Endodermal cell (in vitro differentiated cells): ENCODE measurements around the gene INAFM2. TPM values are rescaled to one million over a fixed set of nuclear protein-coding genes. Genes with fewer than 3 reads are reported as not detected.

ENCODE experiments used
- DNase-seq: peaks from one replicate; pipeline ENCODE4 v3.0.0-alpha.2; 2017
- H3K27ac ChIP-seq: 2 replicates; pipeline ENCODE4 v1.5.1; 2013; ENCODE audit warnings: mild to moderate bottlenecking, low read depth, low read length, moderate library complexity
- H3K27me3 ChIP-seq: 2 replicates; pipeline ENCODE4 v1.6.1; 2013; ENCODE audit warnings: mild to moderate bottlenecking, low read length, moderate library complexity; ENCODE audit not compliant: insufficient read depth, control insufficient read depth, poor library complexity, severe bottlenecking
- H3K36me3 ChIP-seq: 2 replicates; pipeline ENCODE4 v1.7.0; 2013; ENCODE audit warnings: mild to moderate bottlenecking, low read length, moderate library complexity; ENCODE audit not compliant: control insufficient read depth, insufficient read depth
- H3K4me1 ChIP-seq: one replicate; pipeline ENCODE4 v1.7.0; 2013; ENCODE audit warnings: low read length; ENCODE audit not compliant: control insufficient read depth, insufficient read depth
- H3K4me3 ChIP-seq: 2 replicates; pipeline ENCODE4 v1.5.1; 2013; ENCODE audit warnings: mild to moderate bottlenecking, low read length, moderate library complexity
- H3K9ac ChIP-seq: 2 replicates; pipeline ENCODE4 v1.6.1; 2013; ENCODE audit warnings: mild to moderate bottlenecking, low read length, moderate library complexity; ENCODE audit not compliant: poor library complexity, severe bottlenecking; ENCODE audit errors: extremely low read depth
- H3K9me3 ChIP-seq: 2 replicates; pipeline ENCODE4 v1.6.1; 2013; ENCODE audit warnings: mild to moderate bottlenecking, low read length, moderate library complexity; ENCODE audit not compliant: control insufficient read depth
- H3K27ac Mint-ChIP-seq: 2 replicates; pipeline ENCODE4 v1.8.0; 2020; ENCODE audit warnings: mixed read lengths
- H3K27me3 Mint-ChIP-seq: 2 replicates; pipeline ENCODE4 v1.8.0; 2021; ENCODE audit warnings: mild to moderate bottlenecking, mixed read lengths; ENCODE audit not compliant: insufficient read depth
- H3K36me3 Mint-ChIP-seq: 2 replicates; pipeline ENCODE4 v1.8.0; 2020; ENCODE audit warnings: low read depth, mixed read lengths
- H3K4me1 Mint-ChIP-seq: 2 replicates; pipeline ENCODE4 v1.8.0; 2020; ENCODE audit warnings: mixed read lengths
- H3K4me3 Mint-ChIP-seq: 2 replicates; pipeline ENCODE4 v1.8.0; 2020; ENCODE audit warnings: mild to moderate bottlenecking, moderate library complexity, mixed read lengths
- H3K9me3 Mint-ChIP-seq: 2 replicates; pipeline ENCODE4 v1.8.0; 2020; ENCODE audit warnings: mild to moderate bottlenecking, mixed read lengths
- WGBS, 2 experiments: methylation state at CpG; one replicate each; pipeline versions ENCODE4 v1.1.5 to v1.1.7; 2013; ENCODE audit warnings: missing lambda C conversion rate in 2 of 2, mixed read lengths in 1 of 2; ENCODE audit not compliant: insufficient coverage in 1 of 2, insufficient read length in 1 of 2; 5-methylcytosine and 5-hydroxymethylcytosine counted together
- total RNA-seq, 2 donors: library from RNA; stranded (reverse); fragmentation: NEBNext Ultra II Directional in 1 of 2; extraction: Animal tissue kit (Norgen Biotek cat#: 25700) in 1 of 2; gene quantifications; 2 replicates in 1 of 2; 3 replicates in 1 of 2; pipeline ENCODE4 v1.2.1, GENCODE V29; 2021
- TF ChIP-seq, protein P1 (sequence below): fragments of 200-600 bp; sonication (generic); conservative IDR thresholded peaks from 2 replicates; pipeline ENCODE4 v1.5.0; 2021; ENCODE audit warnings: antibody characterized with exemption, mild to moderate bottlenecking

INAFM2 gene
- total RNA-seq, 2 donors from 2014 or later: 4.6 to 8.6 TPM

DNA sequence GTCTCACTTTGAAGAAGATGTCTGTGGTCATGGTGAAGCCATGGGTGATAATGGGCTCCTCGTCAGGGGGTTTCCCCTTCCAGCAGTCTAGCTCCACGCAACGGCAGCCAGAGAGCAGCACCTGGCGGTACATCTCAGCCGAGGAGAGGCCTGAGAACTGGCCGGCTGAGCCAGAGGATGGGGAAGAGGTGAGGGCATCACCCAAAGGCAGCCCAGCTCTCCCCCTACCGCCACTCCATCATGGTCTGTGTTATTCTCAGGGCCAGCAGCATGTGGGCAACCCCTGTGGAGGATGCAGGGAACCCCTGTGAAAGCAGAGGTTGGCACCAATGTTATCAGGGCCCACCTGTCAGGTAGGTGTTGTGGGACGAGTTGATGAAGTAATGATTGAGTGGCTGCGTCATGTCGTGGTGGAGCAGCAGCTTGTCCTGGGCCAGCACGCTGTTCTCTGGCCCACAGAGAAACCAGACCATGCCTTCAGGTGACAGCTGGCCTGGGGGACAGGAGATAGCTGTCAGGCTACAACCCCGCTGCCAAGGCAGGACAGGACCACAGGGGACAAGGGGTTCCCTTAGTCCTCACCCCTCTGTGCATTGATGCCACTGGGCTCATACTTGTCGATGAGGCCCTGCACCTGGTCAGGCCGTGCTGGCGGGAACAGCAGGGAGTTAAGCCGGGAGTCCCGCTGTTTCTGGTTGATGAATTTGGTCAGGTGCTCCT lies 25.1 kb upstream of the INAFM2 start:
- Histone ChIP-seq H3K4me3 (no peak overlapping the region), H3K27me3 (peaks cover 43% of the 10 kb centered on the region), H3K9me3 (peaks cover 4% of the 10 kb centered on the region), H3K9ac (no peak overlapping the region), H3K27ac (no peak overlapping the region), H3K36me3 (no peaks in the 10 kb centered on the region), H3K4me1 (no peaks in the 10 kb centered on the region)
- WGBS, 2 experiments: 92% methylated on average over 9 to 17 of the region's 17 CpGs
- H3K27ac Mint-ChIP-seq: no peak overlapping the region
- peaks cover 2% of the 10 kb centered on the region for H3K36me3 Mint-ChIP-seq
- peaks cover 20% of the 10 kb centered on the region for H3K4me1 Mint-ChIP-seq
- no peak overlapping the region for H3K4me3 Mint-ChIP-seq
- TF ChIP-seq, protein P1, sequence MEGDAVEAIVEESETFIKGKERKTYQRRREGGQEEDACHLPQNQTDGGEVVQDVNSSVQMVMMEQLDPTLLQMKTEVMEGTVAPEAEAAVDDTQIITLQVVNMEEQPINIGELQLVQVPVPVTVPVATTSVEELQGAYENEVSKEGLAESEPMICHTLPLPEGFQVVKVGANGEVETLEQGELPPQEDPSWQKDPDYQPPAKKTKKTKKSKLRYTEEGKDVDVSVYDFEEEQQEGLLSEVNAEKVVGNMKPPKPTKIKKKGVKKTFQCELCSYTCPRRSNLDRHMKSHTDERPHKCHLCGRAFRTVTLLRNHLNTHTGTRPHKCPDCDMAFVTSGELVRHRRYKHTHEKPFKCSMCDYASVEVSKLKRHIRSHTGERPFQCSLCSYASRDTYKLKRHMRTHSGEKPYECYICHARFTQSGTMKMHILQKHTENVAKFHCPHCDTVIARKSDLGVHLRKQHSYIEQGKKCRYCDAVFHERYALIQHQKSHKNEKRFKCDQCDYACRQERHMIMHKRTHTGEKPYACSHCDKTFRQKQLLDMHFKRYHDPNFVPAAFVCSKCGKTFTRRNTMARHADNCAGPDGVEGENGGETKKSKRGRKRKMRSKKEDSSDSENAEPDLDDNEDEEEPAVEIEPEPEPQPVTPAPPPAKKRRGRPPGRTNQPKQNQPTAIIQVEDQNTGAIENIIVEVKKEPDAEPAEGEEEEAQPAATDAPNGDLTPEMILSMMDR: no peak
- peaks cover 14% of the 10 kb centered on the region for H3K9me3 Mint-ChIP-seq
- H3K27me3 Mint-ChIP-seq: peaks cover 61% of the 10 kb centered on the region
- no peak for DNase-seq

GRCh38 chr15:40300367-40300766 lies 23.1 kb upstream of the INAFM2 start:
- H3K27me3 Mint-ChIP-seq: peaks cover 54% of the 10 kb centered on the region
- H3K9me3 Mint-ChIP-seq: peaks cover 14% of the 10 kb centered on the region
- DNase-seq: no peak
- peaks cover 36% of the 10 kb centered on the region for H3K27me3 ChIP-seq
- H3K4me3 ChIP-seq: no peak overlapping the region
- H3K4me1 ChIP-seq: no peaks in the 10 kb centered on the region
- no peak overlapping the region for H3K27ac ChIP-seq
- H3K27ac Mint-ChIP-seq: no peak overlapping the region
- peaks cover 2% of the 10 kb centered on the region for H3K36me3 Mint-ChIP-seq
- no peak overlapping the region for H3K4me3 Mint-ChIP-seq
- H3K9ac ChIP-seq: no peak overlapping the region
- H3K36me3 ChIP-seq: no peaks in the 10 kb centered on the region
- WGBS, 2 experiments: 95 to 100% methylated on average over 1 of the region's 2 CpGs
- TF ChIP-seq, protein P1: no peak
- H3K9me3 ChIP-seq: peaks cover 4% of the 10 kb centered on the region
- H3K4me1 Mint-ChIP-seq: peaks cover 20% of the 10 kb centered on the region

GRCh38 chr15:40300771-40301170 lies 22.7 kb upstream of the INAFM2 start:
- Mint-ChIP-seq H3K27ac (no peak overlapping the region), H3K27me3 (peaks cover 50% of the 10 kb centered on the region), H3K36me3 (peaks cover 2% of the 10 kb centered on the region), H3K9me3 (peaks cover 14% of the 10 kb centered on the region), H3K4me1 (peaks cover 20% of the 10 kb centered on the region), H3K4me3 (no peak overlapping the region)
- no peak overlapping the region for H3K4me3 ChIP-seq
- H3K4me1 ChIP-seq: no peaks in the 10 kb centered on the region
- H3K27ac ChIP-seq: no peak overlapping the region
- H3K27me3 ChIP-seq: peaks cover 31% of the 10 kb centered on the region
- no peaks in the 10 kb centered on the region for H3K36me3 ChIP-seq
- 79 to 92% methylated on average over 2 of the region's 2 CpGs for WGBS, 2 experiments
- H3K9me3 ChIP-seq: peaks cover 4% of the 10 kb centered on the region
- H3K9ac ChIP-seq: no peak overlapping the region
- TF ChIP-seq, protein P1: no peak
- DNase-seq: no peak
